Glomerular endothelial cell (primary cell): Measurements from ENCODE around the gene PRR16. TPM values are rescaled to one million over a fixed set of nuclear protein-coding genes. Genes with fewer than 3 reads are reported as not detected.

Experiments
- DNase-seq: peaks from one replicate; pipeline ENCODE4 v3.0.0-alpha.2; 2011; ENCODE audit warnings: low read depth, low spot score; ENCODE audit errors: extremely low read depth
- total RNA-seq: library from RNA; depleted of rRNA; stranded (reverse); fragments of >200 nt; gene quantifications from 2 replicates; pipeline ENCODE4 v1.2.3, GENCODE V29; 2015

Gene PRR16
- total RNA-seq, 1 donor from 2014 or later: 1.6 TPM

DNA sequence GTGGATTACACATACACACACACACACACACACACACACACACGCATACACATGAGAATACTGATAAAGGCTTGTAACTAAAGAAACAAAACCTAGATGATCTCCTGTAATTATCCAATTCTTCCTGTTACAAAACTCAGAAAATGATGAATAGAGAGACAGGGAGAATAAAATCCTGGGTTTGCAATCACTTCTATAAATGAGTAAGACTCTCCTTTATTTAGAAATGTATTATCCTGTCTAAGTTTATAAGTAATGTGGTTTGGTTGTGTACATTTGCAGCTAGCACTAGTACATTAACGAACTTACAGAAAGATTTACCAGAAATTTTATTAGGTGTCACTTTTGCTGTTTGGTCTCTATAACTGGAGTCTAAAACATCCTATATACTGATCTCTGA is 2.8 kb upstream of the PRR16 start:
- no peak for DNase-seq

DNA sequence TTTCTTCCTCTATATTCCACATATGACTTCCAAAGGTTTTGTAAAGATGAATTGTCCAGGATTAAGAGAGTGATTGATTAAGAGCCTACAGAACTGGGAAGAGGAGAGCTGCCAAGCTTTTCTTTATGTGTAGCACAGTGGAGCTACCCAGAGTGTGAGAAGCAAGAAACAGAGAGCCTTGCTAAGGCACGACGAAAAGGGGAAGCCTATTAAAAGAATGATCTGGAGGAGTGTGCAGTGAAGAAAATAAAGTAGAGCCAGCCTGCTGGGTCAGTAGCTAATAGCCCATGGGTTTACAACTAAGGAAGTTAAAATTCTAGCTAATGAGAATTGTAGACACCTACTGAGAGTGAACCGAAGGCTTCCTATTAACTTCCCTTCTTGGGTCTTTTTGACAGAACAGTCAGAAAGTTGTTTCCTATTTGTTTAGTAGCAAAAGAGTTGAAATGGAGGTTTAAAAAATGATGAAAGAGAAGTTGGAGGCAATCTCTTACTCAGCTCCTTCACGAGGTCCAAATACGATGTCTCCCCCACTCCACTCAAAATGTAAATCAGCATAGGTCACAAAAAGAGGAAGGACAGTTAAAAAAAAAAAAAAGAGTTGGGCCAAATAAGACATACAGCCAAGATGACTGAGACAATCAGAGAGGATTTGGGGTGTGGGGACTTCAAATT is 957 bp upstream of the PRR16 start:
- no peak for DNase-seq

DNA sequence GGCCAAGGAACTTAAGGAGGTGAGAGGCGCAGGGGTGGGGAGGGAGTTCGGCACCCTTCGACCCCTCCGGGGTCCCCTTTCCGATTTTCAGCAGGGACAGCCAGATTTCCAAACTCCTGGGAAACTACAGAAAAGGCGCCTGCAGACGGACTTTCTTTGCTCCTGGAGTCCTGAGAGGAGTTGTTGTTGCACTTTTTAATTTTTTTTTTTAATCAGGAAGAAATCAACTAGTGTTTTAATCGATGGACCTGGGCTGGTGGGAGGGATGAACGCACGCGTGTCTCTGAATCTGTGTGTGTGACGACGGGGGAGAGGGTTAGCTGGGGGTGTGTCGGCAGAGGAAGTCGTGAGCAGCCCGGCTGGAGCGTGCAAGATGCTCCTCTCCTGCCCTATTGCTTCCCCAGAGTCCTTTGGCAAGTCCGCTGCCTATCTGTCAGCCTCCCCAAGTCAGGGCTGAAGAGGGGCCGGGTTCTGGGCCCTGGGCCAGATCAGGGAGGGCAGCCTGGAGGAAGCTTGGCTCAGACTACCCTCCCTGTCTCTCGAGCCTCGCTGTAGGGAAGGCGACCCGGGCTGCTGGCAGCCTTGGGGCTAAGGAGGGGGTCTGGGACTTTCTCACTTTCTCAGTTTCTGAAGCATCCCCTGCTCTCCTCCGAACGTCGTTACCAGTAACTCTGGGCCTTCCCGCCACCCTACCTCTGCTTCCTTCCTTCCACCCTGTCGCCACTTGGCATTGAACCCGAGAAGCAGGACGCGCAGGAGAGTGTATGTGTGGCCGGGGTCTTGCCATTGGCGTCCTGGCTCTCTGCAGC is 731 bp downstream of the PRR16 start:
- DNase-seq: no peak

DNA sequence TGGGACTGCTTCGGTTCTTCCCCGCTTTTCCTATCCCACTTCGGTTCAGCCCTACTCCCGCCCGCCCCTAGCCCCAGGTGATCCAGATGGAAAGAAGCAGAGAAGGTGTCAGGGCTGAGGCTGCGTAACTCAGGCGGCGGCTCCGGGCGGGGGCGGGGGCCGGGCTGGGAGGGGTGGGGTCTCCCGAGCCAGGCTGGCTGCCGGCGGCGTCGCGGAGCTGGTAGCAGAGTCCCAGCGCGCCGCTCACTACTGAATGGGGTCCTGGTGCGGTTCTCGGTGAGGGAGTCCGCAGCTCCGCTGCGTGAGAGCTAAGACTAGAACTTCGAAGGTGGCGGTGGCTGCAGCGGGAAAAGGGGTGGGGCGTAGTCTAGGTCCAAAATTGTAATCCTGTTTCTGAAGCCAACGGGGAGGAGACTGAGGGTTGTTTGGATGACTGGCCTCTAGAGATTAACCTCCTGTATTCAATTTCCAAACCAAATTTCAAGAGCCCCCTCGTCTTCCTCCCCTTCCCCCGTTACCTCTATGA is 1.4 kb downstream of the PRR16 start:
- DNase-seq: no peak

DNA sequence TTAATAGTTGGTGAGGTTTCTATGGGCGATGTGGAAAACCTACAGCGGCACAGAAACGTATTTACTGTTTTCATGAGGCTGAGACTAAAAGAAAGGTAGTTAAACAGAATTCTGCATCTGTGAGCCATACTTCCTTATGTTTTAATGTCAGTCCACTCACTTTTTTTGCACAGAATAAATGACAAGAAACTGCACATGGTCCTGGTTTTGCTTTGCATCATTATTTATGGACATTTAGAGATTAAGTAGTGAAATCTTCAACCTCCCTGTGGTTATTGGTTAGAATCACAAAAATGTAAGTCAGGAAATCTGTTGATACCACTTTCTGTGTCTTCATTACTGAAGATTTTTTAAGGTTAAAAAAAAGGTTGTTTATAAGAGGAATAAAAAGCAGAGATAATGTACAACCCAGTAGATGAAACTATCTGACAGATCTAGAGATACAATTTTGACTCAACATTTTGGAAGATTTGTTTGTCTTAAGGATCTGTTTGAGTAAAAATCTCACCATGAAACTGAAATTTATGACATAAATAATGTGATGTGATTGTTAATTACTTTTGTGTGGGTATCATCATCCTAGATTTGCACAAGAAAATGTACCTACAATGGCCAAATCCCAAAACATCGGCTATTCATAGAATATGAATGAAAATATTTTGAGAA is 2.4 kb downstream of the PRR16 start:
- DNase-seq: no peak

DNA sequence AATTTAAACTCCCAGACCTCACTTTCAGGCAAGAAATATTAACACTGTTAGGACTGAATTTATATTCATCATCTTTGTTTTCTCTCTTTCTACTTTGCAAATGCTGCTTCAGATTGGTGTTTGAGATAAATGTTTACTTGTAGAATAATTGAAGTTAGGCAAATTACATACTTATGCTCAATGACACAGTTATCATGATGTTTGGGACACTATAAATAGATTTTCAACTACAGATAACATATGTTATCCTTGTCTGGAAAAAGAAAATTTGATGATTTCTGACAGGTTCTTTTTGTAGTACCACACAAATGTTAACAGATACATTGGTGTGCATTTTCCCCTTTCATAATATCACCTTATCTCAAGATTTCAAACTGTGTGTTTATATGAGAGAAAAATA is 7.9 kb downstream of the PRR16 start:
- no peak for DNase-seq

DNA sequence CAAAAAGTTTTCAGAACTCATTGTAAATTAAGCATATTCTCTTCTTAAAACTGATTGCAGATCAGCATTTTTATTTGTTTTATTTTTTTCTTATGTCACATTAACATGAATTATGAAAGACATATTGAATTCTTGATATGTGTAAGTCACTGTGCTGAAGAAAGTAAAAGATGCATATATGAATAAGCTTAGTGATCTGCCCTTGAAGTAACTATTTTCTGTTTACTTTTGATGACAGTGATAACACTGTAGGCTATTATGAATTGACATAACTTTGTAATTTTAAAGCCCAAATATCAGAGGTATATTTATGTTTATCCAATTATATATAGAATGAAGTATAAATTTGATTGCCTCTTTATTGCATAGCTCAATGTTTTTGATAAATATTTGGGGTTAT is 8.8 kb downstream of the PRR16 start:
- no peak for DNase-seq

DNA sequence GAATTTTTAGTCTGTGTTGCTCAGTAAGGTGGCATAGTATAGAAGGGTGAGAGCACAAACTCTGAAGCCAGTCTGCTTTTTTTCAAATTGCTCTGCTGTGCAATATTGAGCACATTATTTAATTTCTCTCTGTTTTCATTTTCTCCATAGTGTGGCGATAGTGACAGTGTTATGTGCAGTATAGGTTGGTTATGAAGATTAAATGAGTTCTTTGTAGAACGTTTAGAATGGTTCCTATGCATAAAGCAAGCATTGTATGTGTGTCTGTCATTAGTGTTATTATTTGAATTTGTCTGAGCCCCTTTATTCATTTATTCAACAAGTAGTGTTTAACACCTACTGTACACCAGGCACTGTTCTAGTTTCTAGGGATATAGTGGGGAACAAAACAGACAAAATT is 9.2 kb downstream of the PRR16 start:
- DNase-seq: no peak

DNA sequence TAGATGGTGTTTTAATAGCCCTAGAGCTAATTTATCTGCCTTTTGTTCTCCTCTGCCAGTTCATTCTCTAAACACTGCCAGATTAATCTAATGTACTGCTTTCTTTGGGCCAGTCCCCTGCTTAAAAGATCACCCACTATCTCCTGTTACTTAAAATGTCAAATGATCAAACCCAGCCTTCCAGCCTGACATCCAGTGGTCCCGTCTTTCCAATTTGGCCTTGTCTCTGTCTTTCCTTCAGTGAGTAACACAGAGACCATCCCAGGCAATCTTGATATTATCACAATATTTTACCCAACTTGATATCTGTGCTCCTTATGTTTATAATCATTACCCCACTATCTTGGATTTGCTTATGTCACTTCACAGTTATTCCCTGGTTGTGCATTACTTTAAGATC is 12.0 kb downstream of the PRR16 start:
- DNase-seq: no peak

DNA sequence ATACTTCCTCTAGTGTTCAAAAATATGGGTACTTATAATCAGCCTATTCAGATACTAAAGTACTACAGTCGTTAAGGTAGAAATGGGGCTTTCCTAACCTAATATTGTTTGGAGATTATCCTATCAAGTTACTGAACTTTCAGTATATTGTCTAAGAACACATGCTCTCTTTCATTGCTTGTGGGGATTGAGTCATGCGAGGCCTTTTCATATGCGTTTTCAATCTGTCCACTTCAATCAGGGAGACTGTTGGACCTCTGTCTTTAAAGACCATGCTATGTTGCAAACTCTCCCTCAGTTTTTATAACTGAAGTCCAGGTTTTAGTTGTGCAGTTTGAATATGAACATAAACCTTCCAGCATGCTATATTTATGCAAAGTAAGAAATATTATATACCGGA is 15.0 kb downstream of the PRR16 start:
- DNase-seq: no peak

DNA sequence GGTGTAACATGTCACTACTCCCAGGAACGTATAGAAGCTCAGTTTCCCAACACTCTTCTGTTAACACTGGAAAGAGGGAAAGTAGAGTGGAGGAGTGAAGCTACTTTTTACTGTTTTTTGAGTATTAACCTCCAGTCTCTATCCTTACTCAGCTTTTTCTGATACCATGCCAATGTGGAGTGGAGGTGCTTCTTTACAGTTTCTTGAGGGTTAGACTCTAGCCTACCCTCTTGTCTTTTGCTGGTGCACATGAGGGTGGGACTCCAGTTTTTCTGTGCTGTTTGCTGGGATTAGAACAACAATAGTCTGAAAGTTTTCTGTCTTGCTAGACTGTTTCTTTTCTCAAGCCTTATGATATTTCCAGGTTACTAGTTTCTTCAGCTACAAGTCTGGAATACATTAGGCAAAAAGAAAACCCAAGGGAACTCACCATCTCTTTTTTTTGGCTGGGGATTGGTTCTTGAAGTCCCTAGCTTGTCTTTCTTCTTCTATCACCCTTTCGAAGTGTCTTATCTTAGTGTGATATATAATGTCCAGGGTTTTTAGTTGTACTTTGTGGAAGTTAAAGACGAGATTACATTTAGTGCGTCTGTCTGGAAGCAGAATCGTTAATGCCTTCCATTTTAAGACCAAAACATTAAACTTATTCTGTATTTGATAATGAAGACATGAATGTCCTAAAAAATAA is 35.9 kb downstream of the PRR16 start:
- no peak for DNase-seq

DNA sequence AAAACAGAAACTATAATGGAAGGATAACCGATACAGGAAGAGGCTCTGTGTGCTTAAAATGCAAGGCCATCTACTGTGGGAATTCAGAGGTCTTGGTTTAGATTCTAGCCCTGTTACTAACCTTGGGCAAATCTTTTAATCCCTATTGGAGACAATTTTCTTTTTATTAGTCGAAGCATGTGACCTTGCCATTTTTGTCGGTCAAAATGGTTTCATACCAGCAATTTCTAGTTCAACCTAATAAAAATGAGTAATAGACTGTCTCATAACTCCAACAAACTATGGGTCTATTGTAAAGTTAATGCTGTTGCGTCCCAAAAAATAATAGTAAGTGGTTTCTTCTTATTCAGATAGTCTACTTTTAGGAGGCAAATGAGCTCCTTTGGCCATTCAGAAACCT is 38.4 kb downstream of the PRR16 start:
- no peak for DNase-seq

DNA sequence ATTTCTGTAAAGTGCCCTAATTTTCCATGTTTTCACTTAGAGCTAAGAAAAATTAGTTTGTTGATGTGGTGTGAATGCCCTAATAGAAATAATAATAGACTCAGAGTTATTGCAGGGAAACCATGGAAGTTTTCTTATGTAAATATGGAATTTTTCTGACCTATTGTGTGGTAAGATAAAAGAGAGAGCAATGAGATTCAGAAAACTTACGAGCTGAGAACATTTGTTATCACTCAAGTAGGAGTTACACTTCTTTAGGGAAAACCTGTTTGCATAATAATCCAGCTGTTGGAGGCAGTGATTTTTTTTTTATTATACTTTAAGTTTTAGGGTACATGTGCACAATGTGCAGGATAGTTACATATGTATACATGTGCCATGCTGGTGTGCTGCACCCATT is 39.2 kb downstream of the PRR16 start:
- DNase-seq: no peak

DNA sequence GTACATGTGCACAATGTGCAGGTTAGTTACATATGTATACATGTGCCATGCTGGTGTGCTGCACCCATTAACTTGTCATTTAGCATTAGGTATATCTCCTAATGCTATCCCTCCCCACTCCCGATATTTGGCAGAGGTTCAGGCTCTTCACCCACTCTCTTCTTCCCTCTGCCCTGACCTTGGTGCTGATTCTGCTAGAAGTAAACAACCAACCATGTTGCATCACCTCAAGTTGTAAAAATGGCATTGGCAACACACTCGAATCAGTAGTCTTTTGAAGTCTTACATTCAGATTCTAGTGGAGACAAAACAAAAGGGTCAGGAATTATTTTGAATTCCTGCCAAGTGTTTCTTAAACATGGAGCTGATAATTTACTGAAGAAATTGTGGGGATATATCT is 40.0 kb downstream of the PRR16 start:
- DNase-seq: no peak

DNA sequence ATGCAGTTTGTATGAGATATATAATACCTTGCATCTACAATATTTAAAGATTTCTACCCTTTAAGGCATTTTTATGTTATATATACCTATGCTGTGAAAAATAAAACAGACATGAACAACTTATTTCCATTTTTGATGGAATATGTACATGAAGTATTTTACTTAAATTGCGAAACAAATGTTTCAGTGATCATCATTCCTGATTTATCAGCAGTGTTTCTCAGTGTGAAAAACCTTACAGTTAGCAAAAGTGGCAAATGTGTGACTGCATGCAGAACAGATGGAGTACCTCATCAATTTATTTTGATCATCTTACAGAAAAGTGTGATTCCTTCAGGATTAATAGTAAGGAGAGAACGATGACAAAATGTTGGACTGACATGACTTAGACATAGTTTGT is 43.1 kb downstream of the PRR16 start:
- no peak for DNase-seq

DNA sequence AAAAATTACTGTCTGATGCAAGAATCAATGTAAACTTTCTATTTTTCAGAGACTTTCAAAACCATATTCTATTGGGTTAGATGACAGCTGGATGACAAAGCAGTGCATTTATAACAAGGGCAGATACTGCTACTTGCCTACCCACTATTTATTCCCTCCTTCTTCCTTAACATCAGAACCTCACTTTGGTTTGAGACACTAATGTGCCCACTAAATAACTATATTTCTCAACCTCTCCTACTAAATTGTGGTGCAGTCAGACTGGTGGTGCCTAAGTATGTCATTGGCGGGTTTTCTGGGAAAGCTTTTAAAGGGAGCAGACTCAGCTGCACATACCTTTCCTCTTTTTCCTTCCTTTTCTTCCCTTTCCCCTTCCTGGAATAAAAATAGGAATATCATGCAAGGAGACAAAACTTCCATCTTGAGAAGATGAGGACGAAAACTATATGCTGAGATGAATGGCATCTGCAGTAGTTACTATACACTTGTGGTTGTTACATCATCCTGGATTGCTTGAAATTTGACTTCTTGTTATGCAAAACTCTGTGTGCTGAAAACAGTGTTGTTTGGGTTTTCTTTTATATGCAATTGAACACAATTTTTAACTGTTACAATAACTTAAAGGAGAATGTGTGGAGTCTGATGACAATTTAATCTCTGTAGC is 43.8 kb downstream of the PRR16 start:
- no peak for DNase-seq

DNA sequence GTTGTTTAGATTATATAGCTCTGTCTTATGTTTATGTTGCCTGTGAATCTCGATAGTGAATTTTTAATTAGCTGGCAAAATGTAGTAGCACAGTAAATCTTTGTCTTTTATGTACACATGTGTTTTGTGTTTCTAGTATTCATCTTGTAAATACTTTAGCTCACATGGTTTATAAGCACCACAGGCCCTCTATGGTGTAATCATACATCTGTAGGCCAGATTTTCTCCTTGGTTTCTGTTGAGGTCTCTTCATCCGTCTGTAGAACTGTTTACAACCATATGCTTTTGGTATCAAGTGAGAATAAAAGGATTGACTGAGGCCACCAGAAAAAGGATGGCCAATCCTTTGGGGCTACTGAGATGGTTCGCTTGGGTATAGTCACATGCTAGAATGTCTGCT is 45.0 kb downstream of the PRR16 start:
- no peak for DNase-seq

DNA sequence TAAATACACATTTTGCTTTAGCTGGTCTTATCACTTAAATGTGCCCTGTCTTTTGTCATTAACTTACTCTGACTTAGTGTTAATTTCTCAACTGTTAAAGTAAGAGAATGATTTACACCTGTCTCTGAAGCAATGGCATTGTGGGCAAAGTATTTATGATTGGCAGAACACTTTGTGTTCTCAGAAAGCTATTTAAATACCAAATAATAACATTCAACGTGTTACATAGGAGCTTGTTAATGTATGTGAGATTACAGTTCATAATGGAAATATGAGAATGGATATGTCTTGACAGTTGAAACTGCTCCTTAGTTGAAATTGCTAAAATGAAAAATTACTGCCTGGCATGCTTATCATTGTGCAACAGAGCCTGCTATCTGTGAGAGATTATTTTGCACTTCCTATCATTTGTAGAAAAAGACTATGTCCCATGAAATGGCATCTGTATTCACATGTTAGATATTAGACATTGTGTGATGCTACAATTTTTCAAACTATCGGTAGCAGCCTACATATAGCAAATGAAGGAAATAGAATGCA is 46.1 kb downstream of the PRR16 start:
- DNase-seq: no peak

DNA sequence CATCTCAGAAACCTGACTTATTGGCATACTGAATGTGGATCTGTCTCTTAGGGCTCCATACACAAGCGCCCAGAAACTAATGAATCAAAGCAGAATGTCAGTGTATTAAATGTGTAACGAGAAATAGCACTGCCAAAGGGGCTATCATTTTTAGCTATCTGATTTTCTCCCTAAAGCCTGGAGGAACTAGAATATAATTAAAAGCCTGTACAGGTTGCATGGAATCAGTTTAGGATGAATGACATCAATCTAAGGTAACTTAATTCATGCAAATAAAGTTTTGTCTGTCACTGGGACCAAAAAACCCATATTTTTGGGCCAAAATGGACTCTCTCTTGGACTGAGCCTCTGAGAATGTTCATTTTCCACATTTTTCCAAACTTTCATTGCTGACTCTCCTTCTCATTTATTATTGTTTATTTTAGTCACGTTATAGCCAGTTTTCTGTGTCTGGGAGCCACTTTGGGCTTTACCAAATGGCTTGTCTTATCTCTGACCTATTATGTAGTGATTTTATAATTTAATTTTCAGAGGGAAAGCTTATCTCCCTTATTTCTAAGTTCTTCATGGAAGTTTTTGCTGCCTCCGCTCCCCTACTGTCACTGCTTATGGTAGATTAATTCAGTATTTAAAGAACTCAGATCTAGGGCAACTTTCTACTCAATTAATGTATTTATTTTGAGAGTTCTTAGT is 47.0 kb downstream of the PRR16 start:
- DNase-seq: no peak

DNA sequence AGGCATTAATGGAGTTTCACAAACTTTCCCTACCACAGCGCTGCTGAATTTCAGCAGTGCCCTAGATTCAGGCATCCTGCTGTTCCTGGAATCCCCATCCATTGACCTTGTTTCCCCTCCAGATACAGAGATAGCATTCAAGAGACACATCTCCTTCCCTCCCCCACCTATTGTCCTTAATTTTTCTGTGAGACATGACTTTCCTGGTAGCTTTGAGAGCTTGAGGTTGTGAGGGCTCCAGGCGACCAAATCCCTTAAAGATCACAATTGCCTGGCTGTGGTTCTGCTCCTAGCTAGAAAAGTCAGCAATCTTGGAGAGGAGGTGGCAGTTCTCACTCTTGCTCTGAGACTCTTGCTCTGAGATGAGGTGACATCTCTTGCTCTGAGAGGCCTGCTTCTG is 48.0 kb downstream of the PRR16 start:
- DNase-seq: no peak
